ENCODE data around the gene RAPGEF2.
"Not testable (repeated sequence)": the region's sequence is repeated elsewhere in the genome, so short reads cannot be mapped to it uniquely, and the experiment has no call there.

RAPGEF2 gene, protein sequence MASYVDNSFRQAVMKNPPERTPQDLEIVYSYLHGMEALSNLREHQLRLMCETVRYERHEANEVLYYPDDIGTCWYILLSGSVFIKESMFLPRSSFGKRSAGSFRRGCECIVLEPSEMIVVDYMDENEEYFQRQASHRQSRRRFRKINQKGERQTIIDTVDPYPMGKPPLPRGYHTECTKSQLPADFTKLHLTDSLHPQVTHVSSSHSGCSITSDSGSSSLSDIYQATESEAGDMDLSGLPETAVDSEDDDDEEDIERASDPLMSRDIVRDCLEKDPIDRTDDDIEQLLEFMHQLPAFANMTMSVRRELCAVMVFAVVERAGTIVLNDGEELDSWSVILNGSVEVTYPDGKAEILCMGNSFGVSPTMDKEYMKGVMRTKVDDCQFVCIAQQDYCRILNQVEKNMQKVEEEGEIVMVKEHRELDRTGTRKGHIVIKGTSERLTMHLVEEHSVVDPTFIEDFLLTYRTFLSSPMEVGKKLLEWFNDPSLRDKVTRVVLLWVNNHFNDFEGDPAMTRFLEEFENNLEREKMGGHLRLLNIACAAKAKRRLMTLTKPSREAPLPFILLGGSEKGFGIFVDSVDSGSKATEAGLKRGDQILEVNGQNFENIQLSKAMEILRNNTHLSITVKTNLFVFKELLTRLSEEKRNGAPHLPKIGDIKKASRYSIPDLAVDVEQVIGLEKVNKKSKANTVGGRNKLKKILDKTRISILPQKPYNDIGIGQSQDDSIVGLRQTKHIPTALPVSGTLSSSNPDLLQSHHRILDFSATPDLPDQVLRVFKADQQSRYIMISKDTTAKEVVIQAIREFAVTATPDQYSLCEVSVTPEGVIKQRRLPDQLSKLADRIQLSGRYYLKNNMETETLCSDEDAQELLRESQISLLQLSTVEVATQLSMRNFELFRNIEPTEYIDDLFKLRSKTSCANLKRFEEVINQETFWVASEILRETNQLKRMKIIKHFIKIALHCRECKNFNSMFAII (N-terminal part only)

DNA sequence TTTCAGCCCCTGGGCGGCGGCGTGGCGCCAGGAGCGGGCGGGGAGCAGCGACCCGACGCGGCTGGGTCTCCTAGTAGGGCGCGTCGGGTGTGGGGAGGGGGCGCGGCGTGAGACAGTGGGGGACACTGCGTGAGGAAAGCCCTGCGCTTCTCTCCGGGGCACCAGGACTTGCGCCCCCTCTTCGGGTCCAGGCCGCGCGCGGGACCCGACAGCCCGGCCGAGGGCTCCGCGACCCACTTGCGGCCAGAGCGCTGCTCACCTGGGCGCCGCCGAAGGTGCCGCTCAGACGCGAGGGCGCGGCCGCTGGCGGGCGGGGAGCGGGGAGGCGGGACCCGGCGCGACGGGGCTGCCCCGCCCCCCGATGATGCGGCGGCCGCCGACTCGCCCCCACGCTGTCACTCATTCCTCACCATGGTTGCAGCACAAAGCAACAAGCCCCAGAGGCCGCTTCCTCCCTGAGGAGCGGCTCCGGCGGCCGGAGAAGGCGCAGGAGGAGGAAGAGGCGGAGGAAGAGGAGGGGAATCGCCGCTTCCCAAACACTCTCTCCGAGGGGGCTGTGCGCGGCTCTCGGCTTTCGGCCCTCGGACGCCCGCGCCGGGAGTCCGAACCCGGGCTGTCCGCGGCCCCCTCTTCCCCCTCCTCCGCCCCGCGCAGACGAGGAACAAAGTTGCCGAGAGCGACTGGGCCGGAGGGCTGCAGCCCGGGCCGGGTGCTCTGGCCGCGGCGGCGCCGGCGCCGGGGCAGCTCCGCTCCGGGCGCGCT lies at the start of gene RAPGEF2:
TSS of gene RAPGEF2 (plus strand) at position 458 of the 762 bp plus-strand sequence. CDS start 1,084 bp downstream, outside the sequence.
- DNase-seq: peak; percentile 76

DNA sequence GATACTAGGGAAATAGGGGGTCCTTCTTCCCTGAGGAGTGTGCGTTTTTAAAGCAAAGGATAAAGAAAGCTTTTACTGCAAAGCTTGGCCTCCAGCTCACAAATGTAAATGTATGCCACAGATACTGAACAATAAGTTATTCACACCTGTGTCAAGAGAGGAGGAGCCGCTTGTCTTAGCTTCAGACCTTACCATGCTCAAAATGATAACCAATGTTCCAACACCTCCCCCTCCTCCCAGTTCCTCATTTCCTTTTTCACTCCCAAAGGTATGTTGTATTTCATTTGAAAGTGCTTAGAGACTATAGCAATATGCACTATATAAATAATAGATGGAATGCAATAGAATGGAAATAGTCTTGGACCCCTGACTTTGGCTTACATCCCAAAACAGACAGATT lies 47.0 kb upstream of the RAPGEF2 start:
- no peak for DNase-seq

DNA sequence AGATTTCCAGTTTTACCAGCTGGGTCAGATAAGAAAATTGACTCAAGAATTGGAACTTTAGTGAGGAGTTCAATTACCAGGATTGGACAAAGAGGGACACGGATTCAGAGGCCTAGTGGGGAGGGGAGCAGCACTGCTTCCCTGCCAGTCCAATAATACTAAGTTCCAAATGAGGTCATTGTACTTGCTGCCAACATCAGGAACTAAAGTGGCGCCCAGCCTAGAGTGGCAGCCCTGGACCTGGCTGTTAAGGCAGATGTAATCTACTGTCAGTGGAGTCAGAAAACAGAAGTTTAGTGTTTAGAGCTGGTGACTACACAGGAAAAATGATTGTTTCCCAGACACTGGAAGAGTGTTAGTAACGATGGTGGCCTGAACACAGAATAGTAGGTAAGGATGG lies 42.7 kb upstream of the RAPGEF2 start:
- no peak for DNase-seq

DNA sequence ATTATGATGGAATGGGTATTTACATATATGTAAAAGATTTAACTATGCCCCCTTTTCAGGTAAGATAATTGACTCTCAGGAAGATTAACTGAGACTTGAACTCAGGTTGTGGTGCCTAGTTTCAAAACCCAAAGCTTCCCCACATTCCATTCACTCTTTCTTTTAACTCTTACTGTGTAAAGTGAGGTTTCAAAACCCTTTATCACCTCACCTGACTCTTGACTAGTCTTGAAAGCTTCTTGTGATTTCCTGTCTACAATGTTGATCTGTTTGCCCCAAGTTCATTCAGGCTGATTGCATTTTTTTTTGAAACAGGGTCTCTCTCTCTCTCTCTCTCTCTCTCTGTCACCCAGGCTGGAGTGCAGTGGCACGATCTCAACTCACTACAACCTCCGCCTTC lies 40.5 kb upstream of the RAPGEF2 start:
- DNase-seq: no peak

DNA sequence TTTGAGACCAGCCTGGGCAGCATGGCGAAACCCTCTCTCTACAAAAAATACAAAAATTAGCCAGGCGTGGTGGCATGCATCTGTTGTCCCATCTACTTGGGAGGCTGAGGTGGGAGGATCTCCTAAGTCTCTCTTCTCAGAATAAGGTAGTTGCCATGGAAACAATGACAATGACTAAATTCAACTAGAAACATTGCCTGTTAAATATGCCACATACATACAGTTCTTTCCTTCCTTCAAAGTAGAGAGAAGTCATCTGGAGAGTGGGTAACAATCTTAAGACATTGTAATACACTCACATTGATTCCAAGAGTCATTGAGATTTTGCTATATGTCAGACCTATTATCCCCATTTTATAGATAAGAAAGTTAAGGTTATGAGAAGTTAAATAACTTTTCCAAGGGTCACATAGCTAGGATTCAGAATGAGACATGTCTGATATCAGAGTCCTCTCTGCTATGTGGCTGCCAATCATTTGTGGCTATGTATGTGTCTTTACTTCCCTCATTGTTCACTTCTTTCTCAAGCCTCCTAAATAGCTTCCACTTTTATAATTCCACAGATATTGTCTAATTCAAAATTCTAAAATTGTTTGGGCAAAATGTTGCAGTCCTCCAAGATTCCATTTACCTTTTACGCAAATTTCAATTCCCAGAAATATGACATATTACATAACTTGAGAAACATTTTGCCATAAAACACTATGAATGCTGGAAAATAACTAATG lies 37.2 kb upstream of the RAPGEF2 start:
- no peak for DNase-seq

DNA sequence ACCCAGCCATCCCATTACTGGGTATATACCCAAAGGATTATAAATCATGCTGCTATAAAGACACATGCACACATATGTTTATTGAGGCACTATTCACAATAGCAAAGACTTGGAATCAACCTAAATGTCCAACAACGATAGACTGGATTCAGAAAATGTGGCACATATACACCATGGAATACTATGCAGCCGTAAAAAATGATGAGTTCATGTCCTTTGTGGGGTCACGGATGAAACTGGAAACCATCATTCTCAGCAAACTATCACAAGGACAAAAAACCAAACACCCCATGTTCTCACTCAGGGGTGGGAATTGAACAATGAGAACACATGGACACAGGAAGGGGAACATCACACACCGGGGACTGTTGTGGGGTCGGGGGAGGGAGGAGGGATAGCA lies 34.7 kb upstream of the RAPGEF2 start:
- not testable (repeated sequence) for DNase-seq

DNA sequence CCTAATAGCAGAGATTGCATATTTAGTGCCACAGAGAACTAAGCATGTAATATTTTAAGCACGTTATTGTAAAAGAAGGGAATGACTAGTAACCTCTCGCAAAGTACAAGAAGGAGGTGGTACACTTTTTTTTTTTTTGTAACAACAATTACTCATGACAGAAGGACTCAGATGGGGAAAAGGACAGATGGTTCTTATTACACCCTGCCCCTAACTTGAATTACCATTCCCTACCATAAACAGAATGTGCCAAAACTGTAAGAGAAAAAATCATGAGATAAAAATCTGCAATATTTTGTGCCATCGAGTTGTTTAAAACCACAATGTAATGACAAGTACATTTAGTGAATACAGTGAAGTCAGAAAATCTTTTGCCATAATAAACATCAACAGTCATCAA lies 33.0 kb upstream of the RAPGEF2 start:
- peak; percentile 75 for DNase-seq

DNA sequence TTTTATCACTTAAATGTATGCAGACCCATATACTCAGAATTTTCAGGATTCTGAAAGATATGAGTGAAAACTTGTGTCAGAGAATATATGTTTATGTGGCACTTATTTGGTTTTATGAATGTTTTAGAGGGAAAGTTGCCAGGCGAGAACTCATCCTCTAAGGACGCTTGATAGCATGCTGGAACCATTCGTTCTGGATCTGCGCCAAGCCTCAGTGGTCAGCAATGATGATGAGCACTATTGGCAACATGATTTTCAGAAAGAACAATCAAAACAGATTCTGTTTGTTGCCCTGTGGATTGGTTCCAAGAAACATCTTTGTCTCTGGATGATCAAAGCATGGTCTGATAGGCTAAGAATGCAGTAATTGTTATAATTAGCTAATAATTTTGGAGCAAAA lies 32.1 kb upstream of the RAPGEF2 start:
- DNase-seq: no peak

DNA sequence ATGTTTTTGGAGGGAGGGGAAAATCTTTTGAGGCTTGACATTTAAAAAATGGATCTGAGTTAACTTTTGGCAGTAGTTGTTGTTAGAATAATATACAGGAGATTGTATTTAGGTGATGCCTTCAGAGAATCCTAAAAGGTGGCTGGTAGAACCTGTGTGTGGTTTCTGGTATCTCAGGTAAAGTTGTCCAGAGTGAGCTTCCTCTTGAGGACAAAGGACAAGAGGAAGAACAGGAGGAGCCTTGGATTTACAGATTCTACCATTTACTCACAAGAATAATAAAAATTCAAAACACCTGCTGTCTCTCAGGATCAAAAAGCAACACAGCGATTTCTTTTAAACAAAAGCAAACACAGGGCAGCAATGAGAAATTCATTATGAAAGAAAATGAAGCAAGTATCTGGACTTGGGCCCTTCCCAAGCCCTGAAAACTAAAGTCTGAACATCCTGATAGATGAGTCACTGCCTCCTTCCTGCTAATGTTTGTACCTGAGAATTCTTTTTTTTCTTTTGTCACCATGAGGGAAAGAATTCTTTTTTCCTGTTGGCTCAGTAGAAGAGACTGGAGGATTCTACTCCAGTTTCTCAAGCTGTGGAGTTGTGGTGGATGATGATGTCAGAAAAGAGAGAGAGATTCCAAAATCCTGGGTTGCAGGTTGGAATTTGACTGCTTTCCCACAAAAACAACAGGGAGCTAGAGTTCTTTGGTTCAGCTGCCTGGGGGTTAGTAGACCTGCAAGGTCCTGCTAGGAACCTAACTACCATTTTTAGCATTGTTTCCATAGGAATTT lies 31.5 kb upstream of the RAPGEF2 start:
- DNase-seq: no peak

DNA sequence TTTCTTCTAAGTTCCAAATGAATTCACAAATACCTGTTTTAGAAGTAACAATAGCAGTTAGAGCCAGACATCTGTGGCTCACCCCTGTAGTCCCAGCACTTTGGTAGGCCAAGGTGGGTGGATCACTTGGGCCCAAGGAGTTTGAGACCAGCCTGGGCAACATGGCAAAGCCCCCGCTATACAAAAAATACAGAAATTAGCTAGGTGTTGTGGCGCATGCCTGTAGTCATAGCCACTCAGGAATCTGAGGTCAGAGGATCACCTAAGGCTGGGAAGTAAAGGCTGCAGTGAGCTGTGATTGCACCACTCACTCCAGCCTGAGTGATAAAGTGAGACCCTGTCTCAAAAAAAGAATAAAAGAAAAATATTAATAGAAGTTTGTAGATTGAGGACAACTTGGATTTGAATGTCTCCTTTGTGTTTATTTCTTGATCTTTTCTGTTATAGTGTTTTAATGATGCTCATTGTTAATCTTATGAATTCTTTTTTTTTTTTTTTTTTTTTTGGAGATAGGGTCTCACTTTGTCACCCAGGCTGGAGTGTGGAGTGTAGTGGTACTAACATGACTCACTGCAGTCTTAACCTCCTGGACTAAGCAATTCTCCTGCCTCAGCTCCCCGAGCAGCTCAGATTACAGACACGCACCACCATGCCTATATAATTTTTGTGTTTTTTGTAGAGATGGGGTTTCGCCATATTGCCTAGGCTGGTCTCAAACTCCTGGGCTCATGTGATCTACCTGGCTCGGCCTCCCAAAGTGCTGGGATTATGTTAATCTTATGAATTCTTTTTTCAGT lies 30.7 kb upstream of the RAPGEF2 start:
- peak; percentile 6 for DNase-seq

DNA sequence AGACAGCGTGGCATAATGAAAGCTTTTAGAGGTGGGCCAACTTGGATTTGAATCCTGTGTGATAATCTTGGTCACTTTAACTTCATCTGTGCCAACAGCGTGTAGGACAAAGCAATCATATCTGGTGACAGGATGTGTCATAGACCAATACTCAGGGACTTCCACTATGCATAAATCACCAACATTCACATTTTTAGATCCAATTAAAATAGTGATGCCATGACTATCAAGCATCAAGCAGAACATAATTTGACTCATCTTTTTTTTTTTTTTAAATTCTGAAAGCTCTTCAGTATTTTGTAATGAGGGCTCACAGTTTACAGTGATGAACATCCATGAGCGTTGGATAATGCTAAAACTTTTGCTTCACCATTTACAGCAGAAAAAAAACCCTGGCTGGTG lies 27.3 kb upstream of the RAPGEF2 start:
- DNase-seq: no peak

DNA sequence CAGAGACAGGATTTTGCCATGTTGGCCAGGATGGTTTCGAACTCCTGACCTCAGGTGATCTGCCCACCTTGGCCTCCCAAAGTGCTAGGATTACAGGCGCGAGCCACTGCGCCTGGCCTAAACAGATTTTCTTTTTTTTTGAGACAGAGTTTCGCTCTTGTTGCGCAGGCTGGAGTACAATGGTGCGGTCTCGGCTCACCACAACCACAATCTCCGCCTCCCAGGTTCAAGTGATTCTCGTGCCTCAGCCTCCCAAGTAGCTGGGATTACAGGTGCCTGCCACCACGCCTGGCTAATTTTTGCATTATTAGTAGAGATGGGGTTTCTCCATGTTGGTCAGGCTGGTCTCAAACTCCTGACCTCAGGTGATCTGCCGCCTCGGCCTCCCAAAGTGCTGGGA lies 25.9 kb upstream of the RAPGEF2 start:
- not testable (repeated sequence) for DNase-seq

DNA sequence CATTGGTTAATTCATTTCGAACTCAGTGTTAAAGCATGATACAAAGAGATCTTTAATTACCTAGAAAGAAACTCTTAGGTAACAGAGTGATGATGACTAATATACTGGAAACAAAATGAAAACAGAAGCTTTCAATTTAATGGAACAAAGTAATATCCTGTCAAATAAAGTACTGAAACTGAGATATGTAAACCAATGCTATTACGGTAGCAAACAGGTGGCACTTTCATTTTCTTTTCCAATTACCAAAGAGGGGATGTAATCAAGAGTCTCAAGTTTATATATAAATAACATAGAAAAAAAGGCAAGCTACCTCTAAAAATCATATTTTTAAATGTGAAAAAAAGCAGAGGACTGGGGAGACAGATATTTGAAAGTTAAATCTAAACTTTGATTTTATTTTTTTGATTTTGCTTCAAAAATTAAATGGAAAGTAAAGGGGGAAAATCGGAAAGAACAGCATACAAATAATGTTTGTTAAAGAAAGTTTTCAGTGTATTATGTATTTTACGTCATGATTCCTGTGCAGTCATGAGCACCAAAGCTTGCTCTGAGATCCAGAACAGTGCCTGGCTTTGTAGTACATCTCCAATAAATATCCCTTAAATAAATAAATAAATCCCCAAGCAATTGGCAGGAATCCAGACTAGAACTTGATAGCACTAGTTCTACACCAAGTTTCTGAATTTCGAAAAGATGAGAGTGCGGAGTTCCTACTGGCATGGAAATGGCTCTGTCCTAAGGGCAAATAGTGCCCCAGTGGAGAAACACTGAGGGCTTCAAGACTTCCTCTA lies 25.0 kb upstream of the RAPGEF2 start:
- peak; percentile 58 for DNase-seq

DNA sequence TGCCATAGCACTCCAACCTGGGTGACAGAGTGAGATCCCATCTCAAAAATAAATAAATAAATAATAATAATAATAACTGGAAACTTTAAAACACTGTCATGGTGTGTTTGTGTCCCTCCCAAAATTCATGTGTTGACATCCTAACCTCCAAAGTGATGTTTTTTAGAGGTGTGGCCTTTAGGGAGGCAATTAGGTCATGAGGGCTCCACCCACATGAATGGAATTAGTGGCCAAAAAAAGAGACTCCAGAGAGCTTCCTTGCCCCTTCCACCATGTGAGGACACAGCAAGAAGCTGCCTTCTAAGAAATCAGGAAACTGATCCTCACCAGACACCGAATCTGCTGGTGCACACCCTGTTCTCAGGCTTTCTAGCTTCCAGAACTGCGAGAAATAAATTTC lies 23.8 kb upstream of the RAPGEF2 start:
- DNase-seq: no peak

DNA sequence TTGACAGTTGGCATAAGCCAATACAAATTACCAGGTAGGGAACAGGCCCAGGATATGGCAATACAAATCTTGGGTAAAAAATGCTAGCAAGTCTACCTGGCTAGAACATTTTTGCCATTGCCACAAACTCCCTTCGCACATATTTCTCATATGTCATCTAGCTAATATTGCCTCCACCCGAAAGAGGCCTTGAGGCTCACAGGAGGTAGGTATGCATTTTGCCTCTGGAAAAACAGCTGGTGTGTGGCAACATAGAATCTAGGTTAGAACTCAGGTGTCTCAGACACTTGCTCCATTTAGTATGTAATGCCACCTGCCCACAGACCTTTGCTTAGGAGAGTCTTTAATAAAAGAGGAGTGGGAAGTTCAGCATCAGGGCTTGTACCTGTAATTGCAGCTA lies 16.3 kb upstream of the RAPGEF2 start:
- DNase-seq: no peak

DNA sequence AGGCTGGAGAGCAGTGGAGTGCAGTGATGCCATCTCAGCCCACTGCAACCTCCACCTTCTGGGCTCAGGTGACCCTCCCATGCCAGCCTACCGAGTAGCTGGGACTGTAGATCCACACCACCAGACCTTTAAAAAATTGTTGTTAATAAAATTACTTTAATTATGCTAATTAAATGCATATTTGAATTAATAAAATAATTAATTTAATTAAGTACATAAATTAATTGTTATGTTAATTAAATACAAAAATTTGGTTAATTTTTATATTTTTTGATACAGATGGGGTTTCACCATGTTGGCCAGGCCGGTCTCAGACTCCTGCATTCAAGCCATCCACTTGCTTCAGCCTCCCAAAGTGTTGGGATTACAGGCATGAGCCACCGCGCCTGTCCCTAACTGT lies 12.6 kb upstream of the RAPGEF2 start:
- no peak for DNase-seq

DNA sequence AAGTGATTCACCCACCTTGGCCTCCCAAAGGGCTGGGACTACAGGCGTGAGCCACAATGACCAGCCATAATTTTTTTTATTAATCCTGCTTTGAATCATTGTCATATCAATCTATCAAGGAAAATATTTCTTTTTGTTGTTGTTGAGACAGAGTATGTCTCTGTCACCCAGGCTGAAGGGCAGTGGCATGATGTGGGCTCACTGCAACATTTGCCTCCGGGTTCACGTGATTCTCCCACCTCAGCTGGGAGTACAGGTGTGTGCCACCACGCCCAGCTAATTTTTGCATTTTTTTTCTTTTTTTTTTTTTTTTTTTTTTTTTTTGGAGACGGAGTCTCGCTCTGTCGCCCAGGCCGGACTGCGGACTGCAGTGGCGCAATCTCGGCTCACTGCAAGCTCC lies 8.7 kb upstream of the RAPGEF2 start:
- DNase-seq: not testable (repeated sequence)

DNA sequence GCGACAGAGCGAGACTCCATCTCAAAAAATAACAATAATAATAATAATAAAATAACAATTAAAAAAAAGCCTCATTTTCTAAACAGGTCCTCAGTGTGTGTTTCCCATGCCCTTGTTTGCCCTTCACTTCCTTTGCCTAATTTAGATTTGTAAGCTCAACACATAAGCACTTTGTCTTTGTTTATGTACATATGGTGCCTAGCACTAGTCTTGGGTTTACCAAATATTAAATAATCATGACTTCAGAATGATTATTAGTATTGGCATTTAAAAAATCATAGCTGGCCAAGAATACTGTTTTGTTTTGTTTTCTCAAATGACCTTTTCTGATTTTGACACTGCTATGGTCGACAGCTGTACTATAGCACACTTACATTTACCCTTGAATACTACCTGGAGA lies 6.4 kb upstream of the RAPGEF2 start:
- no peak for DNase-seq

DNA sequence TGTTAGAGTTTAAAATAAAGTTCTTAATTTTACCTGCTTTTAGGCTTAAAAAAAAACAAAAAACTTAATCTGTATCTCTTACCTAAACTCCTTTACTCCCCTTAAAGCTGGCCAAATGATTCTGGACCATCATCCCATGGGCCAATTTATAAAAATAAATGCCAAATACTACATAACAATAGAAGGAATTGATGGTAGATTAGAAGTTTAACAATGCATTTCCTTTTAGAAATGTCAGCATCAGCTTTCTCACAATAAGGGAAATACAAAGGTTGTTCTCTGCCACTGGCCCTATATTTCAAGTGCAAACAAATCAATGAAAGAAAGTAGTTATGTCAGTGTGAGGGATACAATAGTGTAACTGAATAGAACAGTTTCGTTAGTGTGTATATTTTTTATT lies 5.7 kb upstream of the RAPGEF2 start:
- no peak for DNase-seq

DNA sequence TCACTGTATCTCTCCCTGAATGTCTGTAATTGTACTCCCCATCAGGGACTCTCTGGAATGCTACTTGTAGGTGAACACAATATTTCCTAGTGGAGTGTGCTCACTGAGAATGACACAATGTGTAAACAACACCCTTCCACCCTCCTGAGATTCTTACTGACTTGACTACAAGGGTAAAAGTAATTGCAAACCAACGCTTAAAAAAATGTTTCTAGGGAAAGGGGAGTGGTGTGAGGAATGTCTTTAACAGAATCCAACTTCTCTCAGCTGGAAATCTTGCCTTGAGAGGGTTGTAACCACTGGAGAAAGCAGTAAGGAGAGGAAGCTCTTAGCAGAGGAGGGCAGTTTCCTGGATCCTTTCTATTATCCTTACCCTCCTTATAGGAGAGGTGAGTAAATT lies 5.1 kb upstream of the RAPGEF2 start:
- DNase-seq: no peak

All from NCI-H2171 treated with DMSO at 0.1 percent for 48 hours (cell line).